CD4-positive, alpha-beta T cell treated with Interleukin-1 beta for 1 hour (primary cell): ENCODE measurements around the gene PALMD.

Source experiments
- DNase-seq, 2 donors: peaks; one replicate each; pipeline ENCODE4 v3.0.0-alpha.2; 2020 to 2022

PALMD gene

DNA sequence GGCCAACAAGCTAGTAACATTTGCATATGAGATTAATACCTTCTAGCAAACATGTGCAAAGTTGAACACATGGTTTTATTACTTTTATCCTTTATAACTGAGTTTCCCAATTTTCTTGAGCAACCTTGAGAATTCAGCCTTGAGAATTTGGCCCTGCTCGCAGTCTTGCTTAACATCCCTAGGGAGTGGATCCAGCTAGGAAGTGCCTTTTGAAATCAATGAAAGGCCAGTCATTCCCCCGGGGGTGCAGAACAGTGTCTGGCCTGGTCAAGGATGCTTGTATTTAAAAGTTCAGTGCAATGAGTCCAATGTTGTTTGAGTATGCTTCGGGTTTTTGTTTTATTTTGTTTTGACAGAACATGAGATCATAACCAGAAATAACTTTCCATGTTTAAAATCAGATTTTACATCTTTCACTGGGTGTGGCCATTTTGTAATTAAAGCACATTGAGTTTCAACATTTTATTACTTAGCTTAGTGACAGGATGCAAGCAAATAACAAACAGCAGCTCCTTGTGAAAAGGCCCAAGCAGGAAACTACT, 16.7 kb downstream of the PALMD start:
- DNase-seq, result no peak

DNA sequence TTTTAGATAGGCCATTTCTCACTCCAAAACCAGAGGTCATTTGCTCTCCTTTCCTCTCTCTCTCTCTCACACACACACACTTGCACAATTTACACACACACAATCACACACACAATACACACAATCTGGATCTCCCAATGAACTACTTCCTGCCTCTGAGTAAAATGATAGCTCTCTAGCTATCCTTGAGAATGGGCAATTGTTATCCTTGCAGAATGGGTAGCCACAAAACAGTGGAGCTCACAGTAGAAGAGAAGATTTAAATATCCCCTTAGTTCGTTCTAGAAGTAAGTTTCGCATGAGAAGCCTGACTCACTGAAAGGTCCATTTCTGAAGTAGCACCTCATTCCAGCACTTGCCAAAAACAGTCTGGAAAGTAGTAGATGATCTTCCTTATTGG, 17.6 kb downstream of the PALMD start:
- no peak for DNase-seq

DNA sequence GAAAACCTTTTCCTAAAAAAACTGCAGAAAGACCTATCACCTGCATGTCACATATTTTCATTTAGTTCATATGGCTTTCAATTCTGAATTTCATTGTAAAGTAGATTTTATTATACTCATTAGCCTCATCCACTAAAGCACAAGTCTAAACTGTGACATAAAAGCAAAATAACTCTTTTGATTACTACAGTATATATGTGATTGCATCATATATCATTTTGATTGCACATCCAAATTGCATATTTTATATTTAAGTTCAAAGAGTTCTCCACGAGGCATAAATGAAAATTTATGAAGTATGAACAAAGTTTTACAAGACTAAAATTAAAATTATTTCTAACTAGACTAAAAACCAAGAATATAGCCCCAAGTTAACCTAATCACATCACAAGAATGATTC, 19.3 kb downstream of the PALMD start:
- no peak for DNase-seq

DNA sequence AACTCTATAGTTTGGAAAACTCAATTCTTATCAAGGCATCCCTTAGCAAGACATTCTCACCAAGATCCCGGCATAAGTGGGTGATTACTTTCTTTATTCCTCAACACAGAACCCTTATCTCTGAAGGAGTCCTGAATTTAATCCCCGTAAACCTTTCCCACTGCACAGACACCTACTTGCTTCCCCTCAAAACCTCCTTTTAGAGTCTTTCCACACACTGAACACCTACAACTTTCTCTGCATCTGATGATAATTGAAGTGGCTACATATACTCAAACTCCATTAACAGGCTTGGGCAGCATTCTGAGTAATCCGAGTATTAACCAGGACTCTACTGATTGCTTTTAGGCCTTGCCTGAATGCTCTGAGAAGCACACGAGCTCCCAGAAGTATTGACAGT, 23.5 kb downstream of the PALMD start:
- DNase-seq, result no peak

DNA sequence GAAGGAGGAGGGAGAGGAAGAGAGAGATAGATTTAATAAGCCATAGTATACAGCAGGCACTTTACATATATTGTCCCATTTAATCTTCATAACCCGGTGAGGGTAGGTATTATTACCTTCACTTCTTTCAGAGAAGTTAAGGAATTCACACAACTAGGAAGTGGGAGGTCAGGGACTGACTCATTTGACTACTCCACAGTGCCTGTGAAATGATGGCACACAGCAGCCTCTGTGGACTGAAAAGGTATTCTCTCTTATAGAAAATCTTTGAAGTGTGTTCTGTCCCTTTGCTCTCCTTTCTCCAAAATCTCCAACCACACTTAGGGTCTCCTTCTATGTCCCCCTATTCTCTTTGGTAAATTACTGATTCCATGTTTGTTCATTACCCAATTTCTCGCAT, 23.9 kb downstream of the PALMD start:
- DNase-seq, result no peak

DNA sequence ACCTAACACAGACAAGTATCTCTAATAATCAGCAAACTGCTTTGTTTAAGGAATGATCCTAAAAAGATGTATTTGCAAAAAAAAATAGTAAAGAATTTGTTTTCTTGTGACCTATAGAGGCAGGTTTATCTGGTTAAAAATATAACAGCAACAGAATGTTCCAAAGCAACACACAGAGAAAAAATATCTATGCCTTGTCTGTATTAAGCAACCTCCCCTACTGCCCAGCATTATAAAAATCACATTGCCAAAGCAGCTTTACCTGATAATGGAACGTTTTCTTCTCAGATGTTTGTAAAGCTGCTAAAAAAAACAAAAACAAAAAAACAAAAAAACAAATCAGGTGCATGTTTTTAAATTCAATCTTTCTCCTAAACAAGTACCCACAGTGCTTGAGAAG, 24.7 kb downstream of the PALMD start:
- no peak for DNase-seq

DNA sequence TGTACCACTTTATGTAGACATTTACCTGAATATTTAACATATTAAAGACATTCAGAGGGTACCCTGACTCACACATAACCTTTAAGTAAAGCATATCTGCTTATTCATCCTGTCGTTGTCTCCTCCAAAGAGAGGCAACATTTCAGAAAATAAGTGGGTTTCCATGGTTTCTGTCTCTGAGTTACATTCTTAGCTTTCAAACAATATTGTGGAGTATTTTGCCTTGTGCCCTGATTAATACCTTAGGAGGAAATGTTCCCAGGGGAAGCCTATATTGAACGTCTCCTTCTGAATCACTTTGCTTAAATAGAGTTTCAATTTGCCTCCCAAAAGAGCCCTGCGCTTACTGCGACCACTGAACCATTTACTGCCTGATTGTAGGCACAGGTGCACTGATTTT, 26.1 kb downstream of the PALMD start:
- no peak for DNase-seq

DNA sequence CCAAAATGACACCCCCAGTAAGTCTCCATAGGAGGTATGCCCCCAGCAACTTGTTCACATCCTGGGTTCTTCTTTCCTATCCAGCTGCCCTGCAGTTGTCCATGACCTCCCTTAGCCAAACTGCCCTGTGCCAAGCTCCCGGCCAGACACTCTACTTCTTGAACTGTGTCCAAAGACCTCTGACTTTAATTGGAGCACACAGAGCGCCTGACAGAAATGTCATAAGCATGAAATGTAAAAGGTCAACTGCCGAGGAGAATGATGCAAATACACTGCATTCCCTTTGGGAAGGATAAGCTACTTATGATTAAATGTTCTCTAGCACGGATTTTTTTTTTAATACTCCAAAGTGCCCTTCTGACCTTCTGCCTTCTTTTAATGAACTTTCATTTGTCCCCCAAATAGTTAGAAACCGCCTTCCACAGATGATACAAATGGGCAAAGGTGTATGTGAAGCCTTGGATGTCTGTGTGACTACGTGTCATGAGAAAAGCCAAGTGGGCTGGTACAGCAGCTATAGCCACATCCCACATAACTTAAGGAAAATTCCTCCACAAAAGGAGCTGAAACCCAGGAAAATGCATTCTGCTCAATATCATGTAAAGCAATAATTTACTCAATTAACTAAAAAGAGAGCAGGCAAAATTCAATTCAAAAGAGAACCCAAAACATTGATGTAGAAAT, 26.8 kb downstream of the PALMD start:
- DNase-seq, result no peak

DNA sequence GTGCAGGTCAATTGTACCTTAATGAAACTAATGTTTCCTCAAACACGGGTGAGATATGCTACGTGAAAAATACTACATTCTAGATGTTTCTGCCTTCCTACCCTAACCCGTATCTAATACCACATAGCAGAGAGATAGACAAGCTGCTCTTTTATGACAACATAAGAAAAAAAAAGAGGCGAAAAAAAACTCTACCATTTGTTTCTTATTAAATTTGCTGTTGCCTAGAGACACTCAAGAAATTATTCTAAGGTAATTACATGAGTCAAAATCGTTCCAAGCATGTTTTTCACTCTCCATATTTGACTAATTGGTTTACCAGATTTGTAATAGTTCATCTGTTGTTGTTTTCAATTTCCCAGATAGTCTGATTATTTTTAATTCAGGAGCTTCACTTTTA, 27.4 kb downstream of the PALMD start:
- DNase-seq, result no peak

DNA sequence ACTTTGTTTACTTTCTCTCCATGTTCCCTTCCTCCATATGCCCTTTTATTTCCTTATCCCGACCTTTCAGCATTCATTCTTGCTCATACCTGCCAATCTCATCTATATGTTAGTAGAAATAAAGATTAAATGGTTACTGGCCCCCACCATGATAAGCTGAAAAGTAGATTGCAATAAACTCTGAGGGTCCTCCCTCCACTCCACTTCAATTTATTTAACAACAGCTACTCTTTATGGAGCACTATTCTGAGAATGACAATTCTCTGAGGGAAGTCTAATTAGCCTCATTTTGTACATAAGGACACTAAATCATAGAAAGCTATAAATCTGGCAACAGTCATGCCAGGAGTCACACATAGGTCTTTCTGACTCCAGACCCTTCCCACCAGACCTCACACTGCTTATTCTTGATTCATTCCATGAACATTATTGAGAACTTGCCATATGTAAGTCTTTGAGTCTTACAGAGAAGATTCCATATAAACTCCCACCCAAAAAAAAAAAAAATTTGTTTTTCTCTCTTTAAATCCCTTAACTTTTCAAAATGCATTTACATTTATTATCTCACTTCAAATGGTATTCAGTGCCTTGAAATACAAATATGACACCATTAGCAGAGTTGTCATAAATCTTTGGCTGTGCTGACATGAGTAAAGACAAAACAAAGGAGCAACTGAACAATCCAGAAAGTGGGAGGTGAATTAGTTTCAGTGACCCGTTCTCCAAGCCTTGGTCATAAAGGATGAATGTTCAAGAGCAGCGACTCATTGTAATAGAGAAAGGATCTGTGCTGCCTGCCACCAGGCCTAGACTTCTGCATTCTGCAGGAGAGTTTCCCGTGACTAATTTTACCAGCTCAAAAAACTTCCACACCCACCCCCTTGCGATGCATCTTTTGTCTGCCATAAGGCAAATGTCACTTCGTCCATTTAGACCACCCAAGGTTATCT, 28.5 kb downstream of the PALMD start:
- no peak for DNase-seq

DNA sequence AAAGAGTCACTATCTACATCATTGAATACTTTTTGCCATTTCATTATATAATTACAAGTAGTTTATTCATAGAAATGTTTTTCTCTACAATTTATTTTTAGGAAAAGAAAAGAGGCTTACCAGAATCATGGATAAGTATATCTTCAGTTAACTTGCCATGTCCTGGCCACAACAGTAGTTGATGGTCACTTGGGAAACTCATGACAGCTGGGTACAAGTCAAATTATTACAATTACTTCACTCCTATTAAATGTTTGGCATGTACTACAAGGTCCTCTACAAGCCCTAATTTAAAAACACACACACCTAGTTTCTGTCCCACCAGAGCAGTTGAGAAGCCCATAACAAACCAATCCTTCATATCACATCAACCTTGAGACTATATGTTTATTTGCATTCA, 29.4 kb downstream of the PALMD start:
- no peak for DNase-seq

DNA sequence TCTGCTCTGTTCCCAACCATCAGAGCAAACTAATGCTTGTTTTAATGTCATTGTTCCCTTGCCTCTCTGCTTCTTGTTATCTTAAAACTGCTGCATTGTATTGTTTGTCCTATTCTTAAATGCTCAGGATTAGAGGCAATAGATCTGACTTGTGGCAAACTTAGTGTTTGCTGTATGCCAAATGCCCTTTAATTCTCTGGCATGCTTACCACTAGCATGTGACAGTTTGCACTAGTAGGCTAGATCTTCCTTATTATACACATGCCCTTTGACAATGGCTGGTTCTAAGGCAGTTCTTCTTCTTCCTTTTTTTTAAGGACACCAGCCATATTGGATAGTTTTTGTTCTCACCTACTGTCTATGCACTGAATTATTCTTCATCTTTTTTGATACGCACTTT, 30.1 kb downstream of the PALMD start:
- no peak for DNase-seq

DNA sequence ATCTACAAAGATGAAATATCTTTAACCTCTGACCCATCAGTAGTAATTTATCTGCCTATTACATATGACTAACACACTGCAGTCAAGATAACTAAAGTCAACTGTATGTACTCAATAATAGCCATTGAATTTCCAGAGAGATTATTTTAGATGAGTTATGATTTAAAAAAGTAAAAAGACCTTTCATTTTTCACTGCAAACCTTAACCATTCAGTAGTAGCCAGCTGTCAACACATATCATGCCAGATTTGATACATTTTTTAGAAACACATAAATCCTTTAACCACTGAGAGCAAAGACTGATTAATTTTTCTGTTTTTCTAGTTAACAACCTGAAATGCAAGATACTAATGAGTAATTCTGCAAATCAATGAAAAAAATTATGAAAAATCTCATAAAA, 31.0 kb downstream of the PALMD start:
- DNase-seq, result no peak

DNA sequence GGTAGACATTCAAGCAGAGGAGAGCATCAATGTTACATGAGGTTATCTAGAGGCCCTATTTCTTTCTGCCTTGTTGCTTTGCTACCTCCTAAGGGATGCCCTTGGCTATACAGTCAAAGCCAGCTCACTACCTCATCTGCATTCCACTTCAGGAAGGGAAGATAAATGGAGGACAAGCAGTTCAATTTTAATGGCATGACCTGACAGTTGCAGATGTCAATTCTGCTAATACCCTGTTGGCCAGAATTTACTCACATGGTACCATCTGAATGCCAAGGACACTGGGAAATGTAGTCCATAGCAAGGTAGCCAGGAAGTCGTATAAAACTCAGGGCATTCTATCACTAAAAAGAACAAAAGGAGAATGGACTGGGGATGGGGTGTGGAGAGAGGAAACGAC, 31.5 kb downstream of the PALMD start:
- DNase-seq, result no peak

DNA sequence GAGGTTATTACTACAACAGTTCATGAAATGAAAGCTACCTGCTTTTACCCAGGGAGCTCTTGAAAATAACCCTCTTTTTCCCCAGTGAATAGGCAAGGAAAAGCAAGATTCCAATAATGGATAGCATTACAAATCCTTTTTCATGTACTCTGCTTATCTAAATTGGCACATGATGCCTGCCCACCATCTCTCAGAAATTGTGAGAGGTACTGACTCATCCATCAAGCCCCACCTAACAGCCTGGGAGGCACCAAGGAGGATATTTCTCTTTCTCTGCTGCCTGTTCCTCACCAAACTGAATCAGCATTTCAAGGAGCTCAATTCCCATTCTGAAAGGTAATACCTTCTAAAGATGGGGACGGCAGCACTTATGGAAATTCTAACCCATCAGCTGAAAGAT, 34.4 kb downstream of the PALMD start:
- no peak for DNase-seq

DNA sequence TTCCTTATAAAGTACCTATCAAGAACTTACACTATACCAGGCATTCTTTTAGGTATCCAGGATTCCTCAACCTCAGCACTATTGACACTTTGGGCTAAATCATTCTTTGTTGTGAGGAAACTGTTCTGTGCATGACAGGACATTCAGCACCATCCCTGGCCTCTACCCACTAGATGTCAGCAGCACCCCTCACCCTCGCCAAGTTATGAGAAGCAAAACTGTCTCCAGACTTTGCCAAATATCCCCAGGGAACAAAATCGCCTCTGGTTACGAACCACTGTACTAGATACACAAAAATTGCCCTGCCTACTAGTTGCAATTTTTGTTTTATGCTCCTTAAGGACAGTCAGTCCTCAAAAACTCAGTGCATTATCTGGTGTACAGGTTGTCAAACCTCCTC, 35.7 kb downstream of the PALMD start:
- DNase-seq, result no peak

DNA sequence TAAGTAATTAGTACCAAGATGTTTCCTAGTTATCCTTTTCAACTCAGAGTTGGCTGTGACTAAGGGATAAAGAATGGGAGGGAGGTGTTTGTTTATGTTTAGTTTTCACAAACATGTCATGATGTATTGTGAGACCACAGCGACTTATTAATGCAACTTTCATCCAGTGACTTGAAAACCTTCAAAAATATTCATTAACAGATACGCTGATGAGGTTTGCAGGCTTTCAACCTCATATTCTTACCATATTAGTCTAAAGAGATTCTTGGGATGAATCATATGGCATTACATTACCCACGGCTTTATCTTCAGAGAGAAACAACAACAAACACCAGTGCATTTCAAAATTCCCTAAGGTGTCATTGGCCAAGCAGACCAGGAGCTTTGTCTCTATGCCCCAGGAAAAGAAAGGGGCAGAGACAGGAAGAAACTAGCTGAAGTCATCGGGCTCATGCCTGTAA, 36.4 kb downstream of the PALMD start:
- DNase-seq, result no peak

DNA sequence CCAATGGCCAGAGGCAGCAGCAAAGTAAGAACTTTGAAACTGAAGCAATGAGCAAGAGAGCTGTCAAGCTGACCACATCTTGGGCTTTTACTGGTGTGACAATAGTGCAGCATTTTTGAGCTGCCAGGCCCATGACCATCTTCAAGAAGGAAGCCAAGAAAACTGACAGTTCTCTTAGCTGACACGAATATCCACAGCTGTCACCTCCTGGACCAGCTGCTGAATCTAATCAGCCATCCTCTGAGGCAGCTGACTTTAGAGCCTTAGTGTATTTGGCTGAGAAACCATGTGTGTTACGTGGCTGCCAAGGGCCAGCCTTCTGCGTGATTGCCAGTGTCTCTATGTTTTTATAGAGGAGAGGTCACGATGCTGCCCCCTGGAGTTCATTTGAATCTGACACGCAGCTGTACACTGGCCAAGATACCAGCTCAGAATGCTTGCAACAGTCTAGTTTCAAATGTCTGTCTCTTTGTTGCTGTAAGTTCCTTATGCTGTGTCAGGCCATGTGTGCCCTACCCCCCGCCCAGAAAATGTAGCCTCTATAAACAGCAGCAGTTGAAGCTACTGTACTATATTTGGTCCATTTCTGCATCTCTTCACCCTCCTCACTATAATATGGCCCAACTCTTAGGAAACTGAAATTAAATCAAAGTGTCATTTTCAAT, 39.7 kb downstream of the PALMD start:
- DNase-seq, result peak; percentile 10 to 22

DNA sequence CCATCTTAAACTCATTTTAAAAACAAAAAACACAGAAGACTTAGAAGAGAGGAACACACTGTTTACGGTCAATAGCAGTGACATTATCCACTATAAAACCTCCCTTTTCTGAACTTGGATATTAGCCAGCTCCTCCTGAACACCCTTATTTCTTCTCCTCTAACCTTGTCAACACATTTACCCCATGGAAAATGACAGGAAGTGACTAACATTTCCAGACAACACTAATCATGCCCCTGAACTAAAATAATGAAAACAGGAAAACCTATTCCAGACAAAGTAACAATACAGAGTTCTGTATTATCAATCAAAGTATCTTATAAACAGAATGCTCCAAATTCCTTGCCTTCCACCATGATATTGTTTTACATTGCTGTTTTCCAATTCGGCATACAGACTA, 45.3 kb downstream of the PALMD start:
- DNase-seq, result no peak

DNA sequence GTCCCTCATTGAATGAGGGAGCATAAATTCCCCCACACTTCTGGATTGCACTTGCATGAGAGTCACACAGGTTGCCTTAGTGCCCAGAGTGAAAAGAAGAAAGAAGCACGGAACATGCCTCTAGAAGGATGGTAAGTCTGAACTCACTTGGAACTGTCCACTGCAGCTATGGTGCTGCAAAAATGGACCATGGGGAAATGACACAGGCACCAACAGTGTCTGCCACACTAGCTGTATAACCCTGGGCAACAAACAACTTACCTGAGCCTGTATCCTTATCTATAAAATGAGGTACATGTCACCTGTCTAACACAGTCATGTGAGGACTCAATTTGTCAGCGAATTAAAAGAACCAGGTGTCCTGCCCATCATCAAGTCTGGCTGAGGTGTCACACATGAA, 50.7 kb downstream of the PALMD start:
- no peak for DNase-seq

DNA sequence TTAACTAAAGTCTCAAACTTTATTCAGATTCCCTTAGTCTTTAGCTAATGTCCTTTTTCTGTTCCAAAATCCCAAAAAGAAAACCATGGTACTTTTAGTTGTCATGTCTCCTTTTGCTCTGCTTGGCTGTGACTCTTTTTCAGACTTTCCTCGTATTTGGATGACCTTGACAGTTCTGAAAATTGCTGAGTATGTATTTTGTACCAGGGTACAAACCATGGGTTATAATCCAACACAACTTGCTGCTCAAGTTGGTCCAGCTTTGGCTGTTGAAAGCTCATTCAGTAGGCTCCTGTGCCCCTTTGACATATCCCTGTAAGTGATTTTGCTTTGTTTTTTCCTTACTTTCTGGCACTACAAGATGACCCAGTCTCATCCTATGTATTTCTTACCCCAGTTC, 51.7 kb downstream of the PALMD start:
- no peak for DNase-seq

DNA sequence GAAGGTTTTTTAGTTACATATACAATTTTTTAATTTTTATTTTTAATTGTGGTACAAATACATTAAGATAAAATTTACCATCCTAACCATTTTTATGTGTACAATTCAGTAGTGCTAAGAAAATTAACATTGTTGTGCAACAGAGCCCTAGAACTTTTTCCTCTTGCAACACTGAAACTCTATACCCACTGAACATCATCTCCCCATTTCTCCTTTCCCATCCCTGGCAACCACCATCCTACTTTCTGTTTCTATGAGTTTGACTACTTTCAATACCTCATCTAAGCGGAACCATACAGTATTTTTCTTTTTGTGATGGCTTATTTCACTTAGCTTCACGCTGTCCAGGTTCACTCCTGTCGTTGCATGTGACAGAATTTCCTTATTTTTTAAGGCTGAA, 54.1 kb downstream of the PALMD start:
- no peak for DNase-seq

DNA sequence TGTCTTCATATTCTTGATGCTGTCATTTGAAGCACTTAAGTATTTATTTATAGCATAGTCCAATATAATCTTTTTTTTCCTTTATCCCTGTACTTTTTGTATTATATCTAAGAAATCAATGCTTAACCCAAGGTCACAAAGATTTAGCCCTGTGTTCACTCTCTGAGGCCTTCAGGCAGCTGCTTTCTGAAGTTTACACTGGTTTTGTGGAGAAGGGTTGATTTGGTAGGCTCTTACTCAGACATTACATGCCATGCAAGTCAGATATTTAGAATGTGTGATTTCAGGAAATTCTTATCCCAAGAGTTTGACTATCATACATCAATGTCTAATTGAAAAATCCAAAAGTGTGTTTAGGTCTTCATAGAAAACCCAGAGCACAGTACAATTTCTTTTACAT, 56.3 kb downstream of the PALMD start:
- no peak for DNase-seq
